HG02970 (cell line): Measurements from ENCODE around the gene C1orf115.
"Not testable (repeated sequence)": the region's sequence is repeated elsewhere in the genome, so short reads cannot be mapped to it uniquely, and the experiment has no call there.

Experiments
- ATAC-seq: cut with Tn5 transposase; IDR thresholded peaks from one replicate; pipeline ENCODE4 v1.9.1; 2021; ENCODE audit warnings: mild to moderate bottlenecking, moderate library complexity, moderate number of reproducible peaks; ENCODE audit not compliant: unreplicated experiment, low FRiP score

Gene C1orf115

GRCh38 chr1:220690140-220691052 lies at the start of gene C1orf115:
Gene C1orf115 (plus strand): TSS chr1:220690363. CDS start chr1:220690403, 40 bp downstream.
- peak; percentile 97 for ATAC-seq

GRCh38 chr1:220642285-220642684 lies 47.9 kb upstream of the C1orf115 start:
- ATAC-seq: no peak

GRCh38 chr1:220652995-220653394 lies 37.2 kb upstream of the C1orf115 start:
- ATAC-seq: no peak

GRCh38 chr1:220655509-220655908 lies 34.7 kb upstream of the C1orf115 start:
- ATAC-seq: peak; percentile 91

GRCh38 chr1:220655961-220656740 lies 34.0 kb upstream of the C1orf115 start:
- no peak for ATAC-seq

GRCh38 chr1:220666349-220666748 lies 23.8 kb upstream of the C1orf115 start:
- no peak for ATAC-seq

- no peak for ATAC-seq
Observed at GRCh38 chr1:220669005-220669404, 21.2 kb upstream of the C1orf115 start.

GRCh38 chr1:220670365-220670764 lies 19.8 kb upstream of the C1orf115 start:
- ATAC-seq: no peak

GRCh38 chr1:220673921-220674320 lies 16.2 kb upstream of the C1orf115 start:
- ATAC-seq: no peak

- ATAC-seq: no peak
Observed at GRCh38 chr1:220677251-220677650, 12.9 kb upstream of the C1orf115 start.

GRCh38 chr1:220680085-220680687 lies 10.0 kb upstream of the C1orf115 start:
- peak; percentile 90 for ATAC-seq

GRCh38 chr1:220681220-220681880 lies 8.8 kb upstream of the C1orf115 start:
- no peak for ATAC-seq

- ATAC-seq: no peak
Observed at GRCh38 chr1:220682901-220683576, 7.1 kb upstream of the C1orf115 start.

GRCh38 chr1:220683716-220684115 lies 6.4 kb upstream of the C1orf115 start:
- ATAC-seq: not testable (repeated sequence)

GRCh38 chr1:220684890-220685289 lies 5.3 kb upstream of the C1orf115 start:
- no peak for ATAC-seq

- no peak for ATAC-seq
Observed at GRCh38 chr1:220685879-220686278, 4.3 kb upstream of the C1orf115 start.

GRCh38 chr1:220687809-220688208 lies 2.4 kb upstream of the C1orf115 start:
- ATAC-seq: no peak

- ATAC-seq: no peak
Observed at GRCh38 chr1:220689666-220690065, 497 bp upstream of the C1orf115 start.

GRCh38 chr1:220691053-220691684 lies 1.0 kb downstream of the C1orf115 start:
- no peak for ATAC-seq
